ENCODE measurements around the gene FAM13A. TPM values are rescaled to one million over a fixed set of nuclear protein-coding genes. Genes with fewer than 3 reads are reported as not detected.

FAM13A gene
- total and polyA plus RNA-seq, 2 of the 13 experiments (the other 11 are each of a cell fraction or from before 2014, with no cell fraction given): 1.2 to 36.2 TPM

DNA sequence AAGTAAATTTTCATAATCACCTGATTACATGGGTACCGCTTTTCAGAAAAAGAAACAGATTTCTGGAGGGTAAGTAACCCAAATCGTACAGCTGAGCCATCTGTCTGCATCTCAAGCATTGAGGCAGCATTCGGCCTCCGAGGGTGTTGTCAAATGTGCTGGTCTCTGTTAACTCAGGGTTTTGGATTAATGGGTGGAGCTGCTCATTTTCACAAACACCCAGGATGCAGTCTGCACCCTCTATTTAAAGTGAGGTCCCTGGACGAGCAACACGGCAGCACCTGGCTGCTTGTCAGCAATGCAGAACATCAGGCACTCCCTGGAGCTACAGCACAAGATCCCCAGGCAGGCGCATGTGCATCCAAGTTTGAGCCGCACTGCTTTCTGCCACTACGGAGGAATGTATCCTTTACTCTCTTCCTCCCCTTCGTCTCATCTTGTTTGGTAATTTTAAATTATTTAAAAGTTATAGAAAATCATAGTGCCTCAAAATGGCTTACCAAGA, 334.7 kb downstream of the FAM13A start (continued):
- TF ChIP-seq ZBTB33 (CRISPR knock-in tag; IDR thresholded peaks at IDR 0.05) (no peak), MTA3 (CRISPR knock-in tag; IDR thresholded peaks at IDR 0.05) (no peak), YEATS4 (CRISPR knock-in tag; IDR thresholded peaks at IDR 0.05; ENCODE audit: borderline replicate concordance) (no peak), ZNF891 (CRISPR knock-in tag; IDR thresholded peaks at IDR 0.05) (no peak), PPARG (CRISPR knock-in tag; conservative IDR thresholded peaks at IDR 0.05) (no peak)
- TF ChIP-seq, protein P1, sequence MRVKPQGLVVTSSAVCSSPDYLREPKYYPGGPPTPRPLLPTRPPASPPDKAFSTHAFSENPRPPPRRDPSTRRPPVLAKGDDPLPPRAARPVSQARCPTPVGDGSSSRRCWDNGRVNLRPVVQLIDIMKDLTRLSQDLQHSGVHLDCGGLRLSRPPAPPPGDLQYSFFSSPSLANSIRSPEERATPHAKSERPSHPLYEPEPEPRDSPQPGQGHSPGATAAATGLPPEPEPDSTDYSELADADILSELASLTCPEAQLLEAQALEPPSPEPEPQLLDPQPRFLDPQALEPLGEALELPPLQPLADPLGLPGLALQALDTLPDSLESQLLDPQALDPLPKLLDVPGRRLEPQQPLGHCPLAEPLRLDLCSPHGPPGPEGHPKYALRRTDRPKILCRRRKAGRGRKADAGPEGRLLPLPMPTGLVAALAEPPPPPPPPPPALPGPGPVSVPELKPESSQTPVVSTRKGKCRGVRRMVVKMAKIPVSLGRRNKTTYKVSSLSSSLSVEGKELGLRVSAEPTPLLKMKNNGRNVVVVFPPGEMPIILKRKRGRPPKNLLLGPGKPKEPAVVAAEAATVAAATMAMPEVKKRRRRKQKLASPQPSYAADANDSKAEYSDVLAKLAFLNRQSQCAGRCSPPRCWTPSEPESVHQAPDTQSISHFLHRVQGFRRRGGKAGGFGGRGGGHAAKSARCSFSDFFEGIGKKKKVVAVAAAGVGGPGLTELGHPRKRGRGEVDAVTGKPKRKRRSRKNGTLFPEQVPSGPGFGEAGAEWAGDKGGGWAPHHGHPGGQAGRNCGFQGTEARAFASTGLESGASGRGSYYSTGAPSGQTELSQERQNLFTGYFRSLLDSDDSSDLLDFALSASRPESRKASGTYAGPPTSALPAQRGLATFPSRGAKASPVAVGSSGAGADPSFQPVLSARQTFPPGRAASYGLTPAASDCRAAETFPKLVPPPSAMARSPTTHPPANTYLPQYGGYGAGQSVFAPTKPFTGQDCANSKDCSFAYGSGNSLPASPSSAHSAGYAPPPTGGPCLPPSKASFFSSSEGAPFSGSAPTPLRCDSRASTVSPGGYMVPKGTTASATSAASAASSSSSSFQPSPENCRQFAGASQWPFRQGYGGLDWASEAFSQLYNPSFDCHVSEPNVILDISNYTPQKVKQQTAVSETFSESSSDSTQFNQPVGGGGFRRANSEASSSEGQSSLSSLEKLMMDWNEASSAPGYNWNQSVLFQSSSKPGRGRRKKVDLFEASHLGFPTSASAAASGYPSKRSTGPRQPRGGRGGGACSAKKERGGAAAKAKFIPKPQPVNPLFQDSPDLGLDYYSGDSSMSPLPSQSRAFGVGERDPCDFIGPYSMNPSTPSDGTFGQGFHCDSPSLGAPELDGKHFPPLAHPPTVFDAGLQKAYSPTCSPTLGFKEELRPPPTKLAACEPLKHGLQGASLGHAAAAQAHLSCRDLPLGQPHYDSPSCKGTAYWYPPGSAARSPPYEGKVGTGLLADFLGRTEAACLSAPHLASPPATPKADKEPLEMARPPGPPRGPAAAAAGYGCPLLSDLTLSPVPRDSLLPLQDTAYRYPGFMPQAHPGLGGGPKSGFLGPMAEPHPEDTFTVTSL (CRISPR knock-in tag; IDR thresholded peaks at IDR 0.05; ENCODE audit: borderline replicate concordance): no peak
- TF ChIP-seq, protein P2, sequence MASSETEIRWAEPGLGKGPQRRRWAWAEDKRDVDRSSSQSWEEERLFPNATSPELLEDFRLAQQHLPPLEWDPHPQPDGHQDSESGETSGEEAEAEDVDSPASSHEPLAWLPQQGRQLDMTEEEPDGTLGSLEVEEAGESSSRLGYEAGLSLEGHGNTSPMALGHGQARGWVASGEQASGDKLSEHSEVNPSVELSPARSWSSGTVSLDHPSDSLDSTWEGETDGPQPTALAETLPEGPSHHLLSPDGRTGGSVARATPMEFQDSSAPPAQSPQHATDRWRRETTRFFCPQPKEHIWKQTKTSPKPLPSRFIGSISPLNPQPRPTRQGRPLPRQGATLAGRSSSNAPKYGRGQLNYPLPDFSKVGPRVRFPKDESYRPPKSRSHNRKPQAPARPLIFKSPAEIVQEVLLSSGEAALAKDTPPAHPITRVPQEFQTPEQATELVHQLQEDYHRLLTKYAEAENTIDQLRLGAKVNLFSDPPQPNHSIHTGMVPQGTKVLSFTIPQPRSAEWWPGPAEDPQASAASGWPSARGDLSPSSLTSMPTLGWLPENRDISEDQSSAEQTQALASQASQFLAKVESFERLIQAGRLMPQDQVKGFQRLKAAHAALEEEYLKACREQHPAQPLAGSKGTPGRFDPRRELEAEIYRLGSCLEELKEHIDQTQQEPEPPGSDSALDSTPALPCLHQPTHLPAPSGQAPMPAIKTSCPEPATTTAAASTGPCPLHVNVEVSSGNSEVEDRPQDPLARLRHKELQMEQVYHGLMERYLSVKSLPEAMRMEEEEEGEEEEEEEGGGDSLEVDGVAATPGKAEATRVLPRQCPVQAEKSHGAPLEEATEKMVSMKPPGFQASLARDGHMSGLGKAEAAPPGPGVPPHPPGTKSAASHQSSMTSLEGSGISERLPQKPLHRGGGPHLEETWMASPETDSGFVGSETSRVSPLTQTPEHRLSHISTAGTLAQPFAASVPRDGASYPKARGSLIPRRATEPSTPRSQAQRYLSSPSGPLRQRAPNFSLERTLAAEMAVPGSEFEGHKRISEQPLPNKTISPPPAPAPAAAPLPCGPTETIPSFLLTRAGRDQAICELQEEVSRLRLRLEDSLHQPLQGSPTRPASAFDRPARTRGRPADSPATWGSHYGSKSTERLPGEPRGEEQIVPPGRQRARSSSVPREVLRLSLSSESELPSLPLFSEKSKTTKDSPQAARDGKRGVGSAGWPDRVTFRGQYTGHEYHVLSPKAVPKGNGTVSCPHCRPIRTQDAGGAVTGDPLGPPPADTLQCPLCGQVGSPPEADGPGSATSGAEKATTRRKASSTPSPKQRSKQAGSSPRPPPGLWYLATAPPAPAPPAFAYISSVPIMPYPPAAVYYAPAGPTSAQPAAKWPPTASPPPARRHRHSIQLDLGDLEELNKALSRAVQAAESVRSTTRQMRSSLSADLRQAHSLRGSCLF (CRISPR knock-in tag; IDR thresholded peaks at IDR 0.05; ENCODE audit: borderline replicate concordance): no peak
